ENCODE data around the gene CIC. TPM values are rescaled to one million over a fixed set of nuclear protein-coding genes. Genes with fewer than 3 reads are reported as not detected.

The CIC gene
- total RNA-seq, 2 experiments from 2014 or later: 114 to 119 TPM

GRCh38 chr19:42323852-42324654, 55.0 kb downstream of the CIC start:
- Histone ChIP-seq H3K4me1 (ENCODE audit: insufficient read depth, low read length) (peaks cover 26% of the 10 kb centered on the region), H3K27ac (ENCODE audit: low read depth in 1 of 2, low read length in 2 of 2) (no peak overlapping the region), H3K27me3 (ENCODE audit: control insufficient read depth in 1 of 2, insufficient read depth in 2 of 2, low read length in 2 of 2) (peaks cover 16 to 21% of the 10 kb centered on the region in 2 experiments), H3K36me3 (ENCODE audit: insufficient read depth, low read length) (no peaks in the 10 kb centered on the region), H3K4me3 (ENCODE audit: low read length) (peak overlapping the region; percentile 84), H3K9me3 (ENCODE audit: control insufficient read depth in 1 of 2, insufficient read depth in 1 of 2, low read length in 2 of 2) (peaks cover 0 to 4% of the 10 kb centered on the region in 2 experiments)
- Mint-ChIP-seq H3K4me3 (no peak overlapping the region), H3K27me3 (peaks cover 25% of the 10 kb centered on the region), H3K9me3 (no peaks in the 10 kb centered on the region), H3K4me1 (ENCODE audit: low read depth) (peaks cover 25% of the 10 kb centered on the region), H3K27ac (no peak overlapping the region), H3K36me3 (ENCODE audit: low read depth) (no peaks in the 10 kb centered on the region)
- TF ChIP-seq CTCF (IDR thresholded peaks at IDR 0.05): no peak
- ChIA-PET CTCF (interaction anchor here (1.1 kb wide), 1 partner anchor 45 kb away, joined by 3 read pairs; no protein-coding TSS in a partner anchor), POLR2A (no interaction called here)
- DNase-seq: peak in 5 of 14 experiments; percentile 7 to 61 (median 24)
- no peak for ATAC-seq (ENCODE audit: poor library complexity)
- intact Hi-C loops (cut with DNase I, micrococcal nuclease): loop anchor here in 1 of 2 experiments (2.0 to 10.0 kb wide), 2 partner anchors 81 to 1979 kb away; partner anchors contain the start of genes C19orf47, GSK3A and PLD3

- POLR2A ChIA-PET: no interaction called here
- TF ChIP-seq CTCF (IDR thresholded peaks at IDR 0.05): peak; percentile 90
- Histone ChIP-seq H3K4me1 (ENCODE audit: insufficient read depth, low read length) (peaks cover 26% of the 10 kb centered on the region), H3K9me3 (ENCODE audit: control insufficient read depth in 1 of 2, insufficient read depth in 1 of 2, low read length in 2 of 2) (peaks cover 0 to 4% of the 10 kb centered on the region in 2 experiments), H3K27me3 (ENCODE audit: control insufficient read depth in 1 of 2, insufficient read depth in 2 of 2, low read length in 2 of 2) (peaks cover 16 to 21% of the 10 kb centered on the region in 2 experiments), H3K27ac (ENCODE audit: low read depth in 1 of 2, low read length in 2 of 2) (no peak overlapping the region), H3K36me3 (ENCODE audit: insufficient read depth, low read length) (no peaks in the 10 kb centered on the region), H3K4me3 (ENCODE audit: low read length) (peak overlapping the region; percentile 84)
- intact Hi-C loops (cut with DNase I, micrococcal nuclease): loop anchor here (1.0 to 10.0 kb wide), 10 partner anchors 22 to 1980 kb away; partner anchors contain the start of genes PAFAH1B3 (in 2 of the 2), PRR19 (in 2 of the 2), C19orf47 (in 1 of the 2) and GSK3A (in 1 of the 2)
- Mint-ChIP-seq H3K27me3 (peaks cover 25% of the 10 kb centered on the region), H3K9me3 (no peaks in the 10 kb centered on the region), H3K4me3 (peak overlapping the region; percentile 94), H3K27ac (peak overlapping the region; percentile 50), H3K4me1 (ENCODE audit: low read depth) (peaks cover 25% of the 10 kb centered on the region), H3K36me3 (ENCODE audit: low read depth) (no peaks in the 10 kb centered on the region)
- ATAC-seq (ENCODE audit: poor library complexity): no peak
- DNase-seq: peak in 3 of 14 experiments; percentile 21 to 52 (median 24)
- CTCF ChIA-PET: interaction anchor here (0.8 kb wide), 1 partner anchor 22 kb away, joined by 3 read pairs; no protein-coding TSS in a partner anchor
These were observed 55.7 kb downstream of the CIC start for GRCh38 chr19:42324655-42325307.

GRCh38 chr19:42325308-42325895, 56.4 kb downstream of the CIC start, which contains the start of gene MEGF8:
Gene MEGF8 (plus strand): TSS chr19:42325635. CDS start chr19:42326244, 609 bp downstream.
- CTCF ChIA-PET: interaction anchor here (0.8 kb wide), 1 partner anchor 21 kb away, joined by 3 read pairs; no protein-coding TSS in a partner anchor
- POLR2A ChIA-PET: no interaction called here
- Mint-ChIP-seq H3K36me3 (ENCODE audit: low read depth) (no peaks in the 10 kb centered on the region), H3K27ac (peak within 1 kb of the TSS; percentile 50), H3K27me3 (peaks cover 25% of the 10 kb centered on the region), H3K4me3 (peak within 1 kb of the TSS; percentile 94), H3K9me3 (no peaks in the 10 kb centered on the region), H3K4me1 (ENCODE audit: low read depth) (peaks cover 25% of the 10 kb centered on the region)
- H3K4me1 ChIP-seq (ENCODE audit: insufficient read depth, low read length): peaks cover 26% of the 10 kb centered on the region
- H3K4me3 ChIP-seq (ENCODE audit: low read length): peak within 1 kb of the TSS; percentile 84
- ATAC-seq (ENCODE audit: poor library complexity) (peak; percentile 95), DNase-seq (peak; percentile 97 to 99 (median 98))
- peaks cover 0 to 4% of the 10 kb centered on the region in 2 experiments for H3K9me3 ChIP-seq (ENCODE audit: control insufficient read depth in 1 of 2, insufficient read depth in 1 of 2, low read length in 2 of 2)
- TF ChIP-seq CTCF (IDR thresholded peaks at IDR 0.05): no peak
- H3K27me3 ChIP-seq (ENCODE audit: control insufficient read depth in 1 of 2, insufficient read depth in 2 of 2, low read length in 2 of 2): peaks cover 16 to 21% of the 10 kb centered on the region in 2 experiments
- peak within 1 kb of the TSS; percentile 46 to 55 for H3K27ac ChIP-seq (ENCODE audit: low read depth in 1 of 2, low read length in 2 of 2)
- no peaks in the 10 kb centered on the region for H3K36me3 ChIP-seq (ENCODE audit: insufficient read depth, low read length)
- intact Hi-C loops (cut with DNase I, micrococcal nuclease): loop anchor here (1.0 to 10.0 kb wide), 10 partner anchors 23 to 1981 kb away; partner anchors contain the start of genes PAFAH1B3 (in 2 of the 2), PRR19 (in 2 of the 2), C19orf47 (in 1 of the 2) and GSK3A (in 1 of the 2)

Data from CD4-positive, alpha-beta T cell (primary cell).